SJCRH30 (cell line): ENCODE results near the gene PCBP3. TPM values are rescaled to one million over a fixed set of nuclear protein-coding genes. Genes with fewer than 3 reads are reported as not detected.
A peak's percentile ranks its signal among the peaks of the same experiment; 100 is the strongest.

Experiments used
- DNase-seq, 2 experiments: peaks; one replicate each; pipeline ENCODE4 v3.0.0-alpha.2; 2015 to 2020
- H3K27ac ChIP-seq: fragments of 250-450 bp; sonication (Bioruptor Pico); 2 replicates; pipeline ENCODE4 v1.5.1; 2020; ENCODE audit warnings: mild to moderate bottlenecking, moderate library complexity
- H3K27me3 ChIP-seq: fragments of 250-450 bp; sonication (Bioruptor Pico); 2 replicates; pipeline ENCODE4 v1.5.1; 2020; ENCODE audit warnings: mild to moderate bottlenecking, moderate library complexity
- H3K36me3 ChIP-seq: fragments of 250-450 bp; sonication (Bioruptor Pico); 2 replicates; pipeline ENCODE4 v1.5.1; 2020; ENCODE audit warnings: mild to moderate bottlenecking, moderate library complexity
- H3K4me1 ChIP-seq: fragments of 250-450 bp; sonication (Bioruptor Pico); 2 replicates; pipeline ENCODE4 v1.5.1; 2020; ENCODE audit warnings: mild to moderate bottlenecking, moderate library complexity
- H3K4me3 ChIP-seq: fragments of 250-450 bp; sonication (Bioruptor Pico); 2 replicates; pipeline ENCODE4 v1.5.1; 2020; ENCODE audit warnings: mild to moderate bottlenecking, moderate library complexity
- H3K9me3 ChIP-seq: fragments of 250-450 bp; sonication (Bioruptor Pico); replicated peaks from 2 replicates; pipeline ENCODE4 v1.5.1; 2020; ENCODE audit warnings: mild to moderate bottlenecking, moderate library complexity
- total RNA-seq: library from RNA; depleted of rRNA; stranded (reverse); fragments of >200 nt; shearing (Covaris generic); gene quantifications from 2 replicates; pipeline ENCODE4 v1.2.3, GENCODE V29; 2014

Gene PCBP3
- total RNA-seq, 1 experiment from 2014 or later, result not detected

- H3K4me1 ChIP-seq, result peaks cover 12% of the 10 kb centered on the region
Measured at GRCh38 chr21:45868086-45868485, 224.6 kb downstream of the PCBP3 start.

DNA sequence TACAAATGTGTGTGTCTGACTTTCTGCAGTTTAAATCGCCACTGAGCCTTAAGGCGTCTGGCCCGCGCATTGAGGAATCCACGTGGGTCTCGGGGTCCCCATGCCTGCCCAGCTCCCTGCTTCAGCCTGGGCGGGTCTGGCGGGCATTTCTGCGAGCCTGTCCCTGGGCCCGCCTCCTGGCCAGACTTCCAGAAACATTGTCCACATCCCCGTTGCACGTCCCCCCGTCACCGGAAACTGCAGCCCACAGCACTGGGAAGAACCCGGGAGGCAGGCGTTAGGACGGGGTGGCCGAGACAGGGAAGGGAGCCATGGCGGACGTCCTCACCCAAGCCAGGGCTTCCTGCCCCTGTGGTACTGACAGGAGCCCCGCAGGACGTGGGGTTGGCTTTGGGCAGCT, 225.0 kb downstream of the PCBP3 start:
- Histone ChIP-seq H3K4me3 (no peak overlapping the region), H3K27ac (no peak overlapping the region), H3K36me3 (no peaks in the 10 kb centered on the region), H3K9me3 (no peaks in the 10 kb centered on the region), H3K4me1 (peaks cover 12% of the 10 kb centered on the region), H3K27me3 (no peaks in the 10 kb centered on the region)
- no peak for DNase-seq

More at GRCh38 chr21:45868086-45868485, 224.6 kb downstream of the PCBP3 start:
- no peaks in the 10 kb centered on the region for H3K27me3 ChIP-seq
- H3K36me3 ChIP-seq, result no peaks in the 10 kb centered on the region
- no peak overlapping the region for H3K4me3 ChIP-seq
- H3K9me3 ChIP-seq, result no peaks in the 10 kb centered on the region
- no peak for DNase-seq
- no peak overlapping the region for H3K27ac ChIP-seq

DNA sequence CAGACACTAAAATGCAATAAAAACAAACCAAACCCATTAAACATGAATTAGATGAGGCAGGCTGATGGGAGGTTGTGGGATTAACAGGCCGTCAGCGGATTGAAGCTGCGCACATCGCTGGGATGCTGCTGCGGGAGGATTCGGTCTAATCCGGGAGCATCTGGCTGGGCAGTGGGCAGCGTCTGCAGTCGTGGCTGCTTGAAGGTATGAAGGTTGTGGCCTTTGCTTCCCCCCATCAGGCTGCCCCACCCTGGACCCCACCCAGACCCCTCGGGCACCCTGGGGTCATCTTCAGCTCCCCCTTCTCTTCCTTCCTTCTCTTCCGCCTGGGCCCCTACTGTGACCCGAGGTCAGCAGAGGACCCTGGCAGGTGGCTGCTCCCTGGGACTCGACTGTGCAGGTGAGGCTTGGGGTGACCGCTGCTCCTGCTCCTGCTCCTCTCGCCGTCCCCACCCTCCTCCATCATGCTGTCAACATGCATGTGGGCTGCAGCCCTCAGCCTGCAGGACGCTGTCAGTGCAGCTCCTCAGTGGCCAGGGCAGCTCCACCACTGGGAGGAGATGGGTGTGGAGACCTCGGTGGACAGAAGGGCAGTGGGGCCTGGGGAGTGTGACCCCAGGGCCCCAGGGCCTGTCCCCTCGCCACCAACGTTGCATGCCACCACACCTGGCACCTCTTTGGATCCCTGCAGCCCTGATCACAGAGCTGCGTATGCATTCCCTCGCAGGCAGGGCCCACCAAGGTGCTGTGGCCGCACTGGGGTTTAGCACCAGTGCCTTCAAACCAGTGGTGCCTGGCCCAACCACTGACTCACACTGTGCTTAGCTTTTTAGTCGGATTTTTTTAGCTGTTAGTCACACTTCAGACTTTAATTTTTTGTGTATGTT, 225.8 kb downstream of the PCBP3 start:
- H3K4me1 ChIP-seq, result peaks cover 16% of the 10 kb centered on the region
- H3K27me3 ChIP-seq, result no peaks in the 10 kb centered on the region
- no peak overlapping the region for H3K4me3 ChIP-seq
- no peaks in the 10 kb centered on the region for H3K36me3 ChIP-seq
- peaks cover 5% of the 10 kb centered on the region; the same call in 1 of the 2 replicates for H3K9me3 ChIP-seq
- no peak for DNase-seq
- no peak overlapping the region for H3K27ac ChIP-seq

DNA sequence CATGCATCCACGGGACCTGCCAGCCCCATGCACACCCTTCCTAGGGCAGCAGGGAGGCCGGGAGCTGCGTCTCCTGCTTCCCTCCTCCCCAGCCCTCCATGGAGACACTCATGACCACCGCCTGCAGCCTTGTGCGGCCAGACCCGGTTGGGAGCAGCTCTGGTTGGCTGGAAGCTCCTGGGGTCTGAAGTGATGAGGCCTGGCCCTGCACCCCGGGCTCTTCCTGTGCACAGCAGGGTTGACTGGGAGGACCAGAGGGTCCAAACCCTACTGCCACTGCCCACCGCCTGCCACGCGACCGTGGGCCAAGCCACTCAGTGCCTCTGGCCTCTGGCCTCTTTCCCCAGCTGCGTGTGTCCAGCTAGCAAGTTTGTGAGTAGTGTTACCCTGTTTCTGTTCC, 226.9 kb downstream of the PCBP3 start:
- Histone ChIP-seq H3K27ac (no peak overlapping the region), H3K9me3 (peaks cover 5% of the 10 kb centered on the region; the same call in 1 of the 2 replicates), H3K27me3 (no peaks in the 10 kb centered on the region), H3K4me3 (no peak overlapping the region), H3K36me3 (no peaks in the 10 kb centered on the region), H3K4me1 (peaks cover 13% of the 10 kb centered on the region)
- DNase-seq, result no peak

DNA sequence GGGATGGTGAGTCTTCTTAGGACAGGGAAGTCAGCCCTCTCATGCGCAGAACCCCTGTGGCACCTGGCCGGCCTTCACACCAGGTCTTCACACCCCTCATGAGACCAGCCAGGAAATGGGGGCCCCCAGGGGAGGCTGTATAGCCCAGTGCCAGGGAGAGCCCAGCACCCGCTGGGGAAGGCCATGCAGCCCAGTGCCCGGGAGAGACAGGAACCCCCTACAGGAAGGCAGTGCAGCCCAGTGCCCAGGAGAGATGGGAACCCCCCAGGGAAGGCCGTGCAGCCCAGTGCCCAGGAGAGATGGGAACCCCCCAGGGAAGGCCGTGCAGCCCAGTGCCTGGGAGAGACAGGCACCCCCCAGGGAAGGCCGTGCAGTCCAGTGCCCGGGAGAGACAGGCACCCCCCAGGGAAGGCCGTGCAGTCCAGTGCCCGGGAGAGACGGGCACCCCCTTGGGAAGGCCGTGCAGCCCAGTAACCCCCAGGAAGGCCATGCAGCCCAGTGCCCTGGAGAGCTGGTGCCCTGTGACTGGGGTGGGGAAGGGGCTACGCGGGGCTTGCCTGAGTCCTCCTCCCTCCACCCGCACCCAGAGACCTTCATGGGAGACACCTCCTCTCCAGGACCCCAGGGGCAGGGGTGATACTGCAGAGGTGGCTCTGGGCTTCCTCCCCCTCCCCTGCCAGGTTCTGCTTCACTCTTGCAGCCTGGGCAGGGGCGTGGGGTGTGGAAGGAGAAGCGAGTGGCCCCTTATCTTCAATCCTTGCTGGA, 227.5 kb downstream of the PCBP3 start:
- DNase-seq, result no peak

DNA sequence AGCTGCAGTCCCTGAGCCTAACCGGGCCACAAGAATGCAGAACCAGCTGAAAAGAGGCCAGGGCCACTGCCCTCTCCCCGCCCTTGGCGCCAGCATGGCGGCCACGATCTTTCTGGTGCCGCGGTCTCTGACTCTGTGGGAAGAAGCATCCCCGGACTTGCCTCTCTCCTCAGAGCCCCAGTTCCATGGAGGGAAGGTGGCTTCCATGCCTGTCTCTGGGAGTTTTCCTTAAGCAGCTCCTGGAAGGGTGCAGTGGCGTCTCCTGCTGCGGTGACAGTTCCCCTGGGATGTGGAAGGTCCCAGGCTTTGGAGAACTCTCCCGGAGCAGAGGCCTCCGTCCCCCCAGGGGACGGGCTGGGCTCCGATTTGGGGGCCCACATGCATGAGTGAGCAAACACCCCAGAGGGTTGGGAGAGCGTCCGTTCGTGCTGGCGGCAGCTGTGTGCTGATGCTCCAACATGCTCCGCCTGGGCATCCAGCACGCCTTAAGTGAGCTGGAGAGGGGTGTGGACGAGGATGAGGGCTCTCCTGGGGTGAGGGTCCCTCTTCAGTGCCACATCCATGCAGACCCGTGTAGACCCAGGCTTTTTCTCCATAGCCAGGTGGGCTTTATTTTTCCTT, 228.2 kb downstream of the PCBP3 start:
- peaks cover 5% of the 10 kb centered on the region; the same call in 1 of the 2 replicates for H3K9me3 ChIP-seq
- no peaks in the 10 kb centered on the region for H3K27me3 ChIP-seq
- H3K4me3 ChIP-seq, result no peak overlapping the region
- H3K27ac ChIP-seq, result no peak overlapping the region
- H3K36me3 ChIP-seq, result no peaks in the 10 kb centered on the region
- peaks cover 25% of the 10 kb centered on the region for H3K4me1 ChIP-seq
- no peak for DNase-seq

More for the DNA sequence above, 227.5 kb downstream of the PCBP3 start:
- H3K27me3 ChIP-seq, result no peaks in the 10 kb centered on the region
- peaks cover 5% of the 10 kb centered on the region; the same call in 1 of the 2 replicates for H3K9me3 ChIP-seq
- no peaks in the 10 kb centered on the region for H3K36me3 ChIP-seq
- H3K4me3 ChIP-seq, result no peak overlapping the region
- H3K27ac ChIP-seq, result no peak overlapping the region
- peaks cover 18% of the 10 kb centered on the region for H3K4me1 ChIP-seq

GRCh38 chr21:45872471-45872870, 228.9 kb downstream of the PCBP3 start:
- no peaks in the 10 kb centered on the region for H3K27me3 ChIP-seq
- no peak overlapping the region for H3K27ac ChIP-seq
- no peaks in the 10 kb centered on the region for H3K36me3 ChIP-seq
- DNase-seq, result no peak
- H3K4me3 ChIP-seq, result no peak overlapping the region
- H3K4me1 ChIP-seq, result peaks cover 33% of the 10 kb centered on the region
- peaks cover 5% of the 10 kb centered on the region; the same call in 1 of the 2 replicates for H3K9me3 ChIP-seq

DNA sequence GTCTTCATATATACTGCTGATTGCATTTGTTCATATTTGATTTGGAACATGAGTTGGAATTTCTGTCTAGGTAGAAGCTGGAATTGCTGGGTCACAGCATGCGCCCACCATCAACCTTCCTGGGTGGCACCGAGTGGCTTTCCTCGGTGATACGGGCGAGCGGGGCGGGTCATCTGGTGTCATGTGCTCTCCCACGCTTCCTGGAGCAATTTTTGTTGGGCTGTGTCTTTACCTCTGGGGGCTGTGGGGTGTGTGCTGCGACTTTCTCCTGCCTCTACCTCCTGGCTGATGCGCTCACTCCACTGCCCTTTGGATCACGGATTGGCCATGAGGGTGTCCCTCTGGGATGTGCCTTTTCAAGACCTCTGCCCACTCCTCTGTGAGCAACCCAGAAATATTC, 229.4 kb downstream of the PCBP3 start:
- Histone ChIP-seq H3K36me3 (no peaks in the 10 kb centered on the region), H3K4me3 (no peak overlapping the region), H3K27me3 (no peaks in the 10 kb centered on the region), H3K9me3 (peaks cover 5% of the 10 kb centered on the region; the same call in 1 of the 2 replicates), H3K27ac (no peak overlapping the region), H3K4me1 (peaks cover 36% of the 10 kb centered on the region)
- DNase-seq, result no peak

DNA sequence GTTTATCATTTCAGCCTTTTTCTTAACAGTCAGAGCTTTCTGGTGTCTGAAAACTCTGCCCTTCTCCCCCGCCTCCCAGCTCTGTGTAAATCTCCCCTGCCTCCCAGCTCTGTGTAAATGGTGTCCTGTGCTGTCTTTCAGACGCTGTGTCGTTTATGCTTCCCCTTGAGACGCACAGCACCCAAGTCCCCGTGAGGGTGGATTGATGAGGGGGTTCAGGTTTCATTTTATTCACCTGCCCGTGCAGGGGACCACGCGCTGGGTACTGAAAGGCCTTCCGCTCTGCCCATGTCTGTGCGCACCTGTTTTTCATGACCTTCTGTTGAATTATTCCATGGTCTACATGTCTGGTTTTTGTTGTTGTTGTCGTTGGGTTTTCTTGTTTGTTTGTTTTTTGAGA, 229.9 kb downstream of the PCBP3 start:
- Histone ChIP-seq H3K9me3 (peaks cover 5% of the 10 kb centered on the region; the same call in 1 of the 2 replicates), H3K4me3 (no peak overlapping the region), H3K27me3 (no peaks in the 10 kb centered on the region), H3K36me3 (no peaks in the 10 kb centered on the region), H3K4me1 (peaks cover 38% of the 10 kb centered on the region), H3K27ac (no peak overlapping the region)
- no peak for DNase-seq

DNA sequence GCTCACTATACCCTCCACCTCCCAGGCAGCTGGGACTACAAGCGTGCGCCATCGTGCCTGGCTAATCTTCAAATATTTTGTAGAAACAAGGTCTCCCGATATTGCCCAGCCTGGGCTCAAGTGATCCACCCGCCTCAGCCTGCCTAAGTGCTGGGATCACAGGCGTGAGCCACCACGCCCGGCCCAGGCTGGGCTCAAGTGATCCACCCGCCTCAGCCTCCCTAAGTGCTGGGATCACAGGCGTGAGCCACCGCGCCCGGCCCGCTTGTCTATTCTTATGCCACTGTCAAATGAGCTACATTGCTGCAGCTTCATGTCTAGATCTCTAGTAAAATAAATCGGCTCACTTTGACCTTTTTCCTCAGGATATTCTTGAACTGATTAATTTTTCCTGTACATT, 230.3 kb downstream of the PCBP3 start:
- H3K27me3 ChIP-seq, result no peaks in the 10 kb centered on the region
- no peak for DNase-seq
- peaks cover 38% of the 10 kb centered on the region for H3K4me1 ChIP-seq
- no peaks in the 10 kb centered on the region for H3K36me3 ChIP-seq
- no peak overlapping the region for H3K4me3 ChIP-seq
- peaks cover 5% of the 10 kb centered on the region; the same call in 1 of the 2 replicates for H3K9me3 ChIP-seq
- H3K27ac ChIP-seq, result no peak overlapping the region

DNA sequence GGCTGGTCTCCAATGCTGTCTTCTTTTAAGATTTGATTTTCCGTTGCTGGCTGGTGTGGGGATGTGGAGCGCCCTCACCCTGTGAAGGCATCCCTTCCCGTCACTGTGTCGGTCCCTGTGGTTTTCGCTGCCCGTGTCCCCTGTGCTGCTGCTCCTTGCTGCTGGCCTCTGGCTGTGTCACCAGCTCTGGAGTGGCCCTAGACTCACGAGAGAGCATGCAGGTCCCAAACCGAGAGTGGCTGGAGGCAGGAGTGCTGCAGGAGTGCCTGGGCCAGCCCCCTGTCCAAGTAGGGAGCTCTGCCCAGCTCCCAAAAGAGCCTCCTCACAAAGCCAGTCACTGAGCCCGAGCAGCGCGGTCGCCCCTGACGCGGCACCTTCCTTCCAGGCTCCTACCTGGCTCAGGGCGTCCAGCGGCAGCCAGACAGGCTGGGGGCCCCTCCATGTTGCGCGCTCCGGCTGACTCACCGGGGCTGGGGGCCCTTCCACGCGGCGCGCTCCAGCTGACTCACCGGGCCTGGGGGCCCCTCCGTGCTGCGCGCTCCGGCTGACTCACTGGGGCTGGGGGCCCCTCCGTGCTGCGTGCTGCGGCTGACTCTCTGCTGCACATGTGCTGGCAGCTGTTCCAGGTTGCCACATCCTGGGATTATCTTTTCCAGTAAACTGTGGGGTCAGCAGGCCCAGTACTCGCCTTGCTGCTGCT, 231.3 kb downstream of the PCBP3 start:
- Histone ChIP-seq H3K27me3 (no peaks in the 10 kb centered on the region), H3K27ac (peak overlapping the region; percentile 86), H3K4me1 (peaks cover 38% of the 10 kb centered on the region), H3K36me3 (no peaks in the 10 kb centered on the region), H3K9me3 (peaks cover 5% of the 10 kb centered on the region; the same call in 1 of the 2 replicates), H3K4me3 (peak overlapping the region; percentile 47)
- peak; percentile 93 to 94 for DNase-seq

DNA sequence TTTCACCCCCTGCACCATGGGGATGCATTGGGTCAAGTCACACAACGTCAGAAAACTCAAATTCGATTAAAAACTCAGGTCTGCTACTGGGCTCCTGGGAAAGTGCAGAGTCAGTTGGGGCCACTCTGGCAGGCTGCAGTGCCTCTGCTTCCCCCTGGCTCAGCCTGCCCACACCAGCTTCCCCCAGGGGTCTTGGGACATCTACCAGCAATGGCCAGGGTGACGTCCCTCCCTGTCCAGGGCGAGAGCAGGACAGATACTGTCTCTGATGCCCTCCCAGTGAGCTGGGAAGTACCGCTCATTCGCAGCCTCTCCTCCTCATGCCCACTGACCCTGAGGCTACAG, 231.9 kb downstream of the PCBP3 start:
- Histone ChIP-seq H3K4me3 (no peak overlapping the region), H3K9me3 (peaks cover 5% of the 10 kb centered on the region; the same call in 1 of the 2 replicates), H3K4me1 (peaks cover 38% of the 10 kb centered on the region), H3K27me3 (no peaks in the 10 kb centered on the region), H3K27ac (peak overlapping the region; percentile 86), H3K36me3 (no peaks in the 10 kb centered on the region)
- no peak for DNase-seq

DNA sequence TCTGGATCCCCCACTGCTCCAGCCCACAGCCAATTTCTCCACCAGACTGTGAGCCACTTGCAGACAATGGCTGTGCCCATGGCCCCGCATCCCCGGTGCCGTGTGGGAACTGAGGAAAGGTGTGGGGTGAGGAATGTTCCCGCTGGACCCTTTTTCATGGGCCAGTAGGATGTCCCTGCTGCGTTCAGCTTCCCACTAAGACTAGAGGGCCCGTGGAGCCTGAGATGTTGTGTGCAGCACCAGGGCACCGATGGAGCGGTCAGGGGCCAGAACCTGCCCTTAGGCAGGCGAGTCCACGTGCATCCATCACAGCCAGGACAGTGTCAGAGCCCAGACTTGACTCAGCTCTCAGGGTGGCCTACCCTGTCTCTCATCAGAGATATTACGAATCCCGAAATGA, 232.4 kb downstream of the PCBP3 start:
- H3K27ac ChIP-seq, result peak overlapping the region; percentile 86
- H3K9me3 ChIP-seq, result peaks cover 5% of the 10 kb centered on the region; the same call in 1 of the 2 replicates
- H3K4me1 ChIP-seq, result peaks cover 43% of the 10 kb centered on the region
- DNase-seq, result no peak
- no peaks in the 10 kb centered on the region for H3K36me3 ChIP-seq
- no peaks in the 10 kb centered on the region for H3K27me3 ChIP-seq
- no peak overlapping the region for H3K4me3 ChIP-seq
